GM18507 (cell line): Measurements from ENCODE around the gene WNT8B.
A peak's percentile ranks its signal among the peaks of the same experiment; 100 is the strongest.

Experiments used
- DNase-seq: peaks from one replicate; pipeline ENCODE4 v3.0.0; 2011; ENCODE audit warnings: low read depth; ENCODE audit not compliant: insufficient read length; ENCODE audit errors: extremely low spot score
- FAIRE-seq: peaks from 2 replicates; lab custom pipeline; 2011; peaks lifted over from hg19 to GRCh38; lab: Jason Lieb, UNC

WNT8B gene

DNA sequence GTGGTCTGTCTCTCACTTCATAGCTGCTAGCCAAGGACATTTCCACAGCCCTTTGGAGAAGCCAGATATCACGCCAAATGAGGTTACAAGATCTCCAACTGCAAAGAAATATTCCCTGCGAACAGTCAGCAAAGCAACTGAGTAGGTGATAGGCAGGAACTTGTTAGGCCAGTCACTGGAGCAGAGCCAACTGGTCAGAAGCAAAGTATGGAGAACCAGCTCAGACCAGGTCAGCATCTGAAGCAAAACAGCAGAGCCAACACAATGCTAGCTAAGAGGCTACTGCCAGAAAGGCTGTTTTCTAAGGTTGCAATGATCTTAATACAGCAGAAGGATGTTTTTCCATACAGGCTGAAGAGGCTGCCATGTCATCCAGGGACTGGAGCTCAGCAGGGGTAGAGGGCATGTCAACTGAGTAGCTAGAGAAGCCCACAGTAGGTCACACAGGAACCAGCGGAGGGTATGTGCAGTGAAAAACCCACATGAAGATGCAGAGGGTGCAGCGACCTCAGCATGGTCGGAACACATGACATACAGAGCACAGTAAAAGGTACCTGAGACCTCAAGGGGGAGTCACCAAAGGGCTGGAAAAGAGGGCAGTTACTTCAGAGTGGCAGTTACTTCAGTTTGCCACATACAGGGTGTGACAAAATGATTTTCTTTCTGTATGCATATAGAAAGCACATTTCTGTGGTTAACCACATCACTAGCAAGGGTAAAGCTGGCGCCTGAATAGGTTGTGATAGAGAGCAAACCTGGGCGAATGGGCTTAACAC, 47.9 kb downstream of the WNT8B start:
- no peak for DNase-seq
- no peak for FAIRE-seq

DNA sequence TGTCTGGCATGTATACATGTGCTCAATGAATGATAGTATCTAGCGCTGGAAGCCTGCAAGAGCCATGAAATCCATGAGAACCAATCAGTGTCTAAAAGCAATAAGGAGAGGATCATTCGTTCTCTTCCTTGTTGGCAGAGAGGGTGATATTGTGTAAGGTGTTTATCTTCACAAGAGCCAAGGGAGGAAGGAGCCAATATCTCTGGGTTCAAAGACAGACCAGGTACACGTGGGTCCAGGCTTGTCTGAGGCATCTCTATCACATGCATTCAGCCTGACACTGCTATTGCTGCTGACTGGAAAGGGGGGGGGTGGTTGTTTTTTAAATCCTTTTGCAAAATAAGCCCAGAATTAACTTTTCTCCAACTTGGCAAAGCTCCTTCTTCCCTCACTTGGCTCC, 52.8 kb downstream of the WNT8B start:
- DNase-seq (no peak), FAIRE-seq (no peak)

DNA sequence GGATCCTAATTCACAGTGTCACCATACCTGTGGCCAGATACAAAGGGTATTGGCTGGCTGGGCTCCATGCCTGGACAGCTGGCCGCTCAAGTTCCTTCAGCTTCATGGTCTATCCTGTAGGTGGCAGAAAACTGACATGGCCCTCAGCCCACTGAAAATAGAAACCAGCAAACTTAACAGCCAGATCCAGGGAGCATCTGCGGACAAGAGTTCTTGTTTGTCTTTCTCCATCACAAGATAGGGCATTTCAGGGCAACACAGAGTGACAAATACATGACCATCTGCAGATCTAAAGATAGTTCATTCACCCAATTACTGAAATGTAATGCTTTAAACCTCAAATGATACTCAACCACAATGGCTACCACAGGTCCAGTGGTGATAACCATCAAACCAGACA, 54.0 kb downstream of the WNT8B start:
- FAIRE-seq (no peak), DNase-seq (no peak)

DNA sequence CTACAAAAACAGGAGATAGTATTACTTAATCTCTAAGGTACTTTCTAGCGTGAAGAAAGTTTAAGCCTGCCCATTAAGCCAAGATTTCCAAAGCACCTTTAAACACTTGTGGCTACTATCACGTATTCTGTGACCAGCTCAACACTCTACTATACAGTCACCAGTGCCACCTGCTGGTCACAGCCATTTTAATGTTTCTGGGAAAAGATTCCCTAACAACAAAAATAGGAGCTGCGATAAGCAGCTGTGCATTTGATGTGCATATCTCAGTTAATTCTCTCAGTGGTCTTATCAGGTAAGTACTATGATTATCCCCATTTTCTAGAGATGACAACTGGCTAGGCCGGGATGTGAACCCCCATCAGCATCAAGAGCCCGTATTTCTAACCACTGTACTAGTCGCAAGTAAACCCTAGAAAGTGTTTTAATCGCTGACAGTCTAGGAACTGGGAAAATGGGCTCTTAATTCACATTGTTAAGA, 56.0 kb downstream of the WNT8B start:
- DNase-seq (no peak), FAIRE-seq (peak; percentile 58)

DNA sequence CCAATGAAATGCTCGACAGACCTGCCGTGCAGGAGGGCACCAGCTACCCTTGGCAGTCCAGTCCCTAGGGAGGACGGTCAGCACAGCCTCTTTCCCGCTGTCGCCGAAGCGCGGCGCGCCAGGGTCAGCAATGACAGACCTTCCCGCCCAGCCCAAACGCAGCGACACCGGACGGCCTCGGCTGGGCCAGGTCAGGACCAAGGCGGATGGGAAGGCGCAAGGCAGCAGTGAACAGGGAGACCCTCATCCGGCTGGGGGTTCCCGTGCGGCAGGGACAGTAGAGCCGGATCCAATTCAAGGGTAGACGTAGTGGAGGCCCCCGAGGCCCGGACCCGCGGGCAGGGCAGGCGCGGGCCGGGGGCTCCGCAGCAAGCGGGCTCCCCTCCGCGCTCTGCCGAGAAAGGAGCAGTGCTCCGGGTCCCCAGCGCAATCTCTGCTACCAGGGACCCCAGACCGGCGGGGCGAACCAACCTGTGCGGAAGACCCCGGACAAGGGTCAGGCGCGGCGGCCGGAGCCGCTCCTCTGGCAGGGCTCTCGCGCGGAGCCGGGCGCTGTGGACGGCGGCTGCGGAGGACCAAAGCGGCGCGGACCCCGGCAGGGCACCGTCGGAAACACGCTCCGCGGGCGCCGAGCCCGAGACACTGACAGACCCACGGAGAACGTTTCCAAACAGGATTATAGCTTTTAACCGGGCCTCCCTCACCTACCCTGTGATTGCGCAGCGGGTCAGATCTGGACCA, 56.7 kb downstream of the WNT8B start, which contains the start of gene SEC31B:
TSS of gene SEC31B (minus strand) at position 551 of the 741 bp plus-strand sequence. CDS start 2,909 bp downstream, outside the sequence.
- FAIRE-seq, result no peak

DNA sequence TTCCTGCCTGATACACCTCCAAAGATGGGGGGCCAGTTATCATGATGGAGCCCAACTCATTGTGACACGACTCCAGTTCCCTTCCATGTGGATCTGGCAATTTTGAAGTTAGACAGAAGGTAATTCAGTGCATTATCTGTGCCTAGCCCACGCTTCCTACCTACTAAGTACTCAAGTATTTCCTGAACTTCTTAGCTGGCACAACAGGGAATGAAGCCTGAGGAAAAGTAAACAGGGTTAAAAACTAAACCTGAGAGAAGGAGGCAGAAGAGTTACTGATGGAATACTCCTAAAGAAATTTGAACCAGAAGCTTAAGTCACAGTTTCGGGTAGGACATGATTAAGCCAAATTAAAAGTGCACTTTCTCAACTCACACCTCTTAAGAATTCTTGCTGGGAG, 58.0 kb downstream of the WNT8B start:
- FAIRE-seq, result no peak
- DNase-seq, result no peak

More for the DNA sequence above, 56.7 kb downstream of the WNT8B start, which contains the start of gene SEC31B:
- DNase-seq, result no peak

DNA sequence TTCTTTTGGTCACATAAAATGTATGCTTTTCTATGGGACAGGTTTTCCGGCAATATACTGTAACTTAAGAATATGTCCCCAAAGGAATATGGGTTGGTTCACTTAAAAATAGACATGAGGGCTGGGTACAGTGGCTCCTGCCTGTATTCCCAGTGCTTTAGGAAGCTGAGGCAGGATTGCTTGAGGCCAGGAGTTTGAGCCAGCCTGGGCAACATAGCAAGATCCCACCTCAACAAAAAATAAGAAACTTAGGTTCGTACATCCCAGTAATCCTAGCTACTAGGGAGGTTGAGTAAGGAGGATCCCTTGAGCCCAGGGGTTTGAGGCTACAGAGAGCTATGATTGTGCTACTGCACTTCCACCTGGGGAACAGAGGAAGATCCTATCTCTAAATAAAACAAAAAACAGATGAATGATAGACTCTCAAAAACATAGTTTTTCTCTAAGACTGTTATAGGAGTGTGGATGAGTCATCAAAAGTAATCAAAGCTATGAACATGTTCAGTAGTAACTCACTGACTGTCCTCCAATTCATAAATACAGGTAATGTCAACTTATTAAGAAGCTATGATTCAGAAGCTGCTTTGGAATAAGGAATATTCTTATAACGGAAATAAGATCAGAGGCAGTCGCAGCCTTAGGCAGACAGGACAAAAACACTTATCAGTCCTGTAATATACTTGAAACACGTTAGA, 59.4 kb downstream of the WNT8B start:
- FAIRE-seq (no peak), DNase-seq (no peak)

DNA sequence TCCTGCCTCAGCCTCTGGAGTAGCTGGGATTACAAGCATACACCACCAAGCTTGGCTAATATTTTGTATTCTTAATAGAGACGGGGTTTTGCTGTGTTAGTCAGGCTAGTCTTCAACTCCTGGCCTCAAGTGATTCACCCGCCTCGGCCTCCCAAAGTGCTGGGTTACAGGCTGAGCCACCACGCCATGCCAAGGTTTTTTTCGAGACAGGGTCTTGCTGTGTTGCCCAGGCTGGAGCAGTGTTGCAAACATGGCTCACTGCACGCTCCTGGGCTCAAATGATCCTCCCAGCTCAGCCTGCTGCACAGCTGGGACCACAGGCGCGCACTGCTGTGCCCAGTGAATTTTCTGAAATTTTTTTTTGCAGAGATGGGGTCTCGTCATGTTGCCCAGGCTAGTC, 60.1 kb downstream of the WNT8B start:
- no peak for FAIRE-seq

DNA sequence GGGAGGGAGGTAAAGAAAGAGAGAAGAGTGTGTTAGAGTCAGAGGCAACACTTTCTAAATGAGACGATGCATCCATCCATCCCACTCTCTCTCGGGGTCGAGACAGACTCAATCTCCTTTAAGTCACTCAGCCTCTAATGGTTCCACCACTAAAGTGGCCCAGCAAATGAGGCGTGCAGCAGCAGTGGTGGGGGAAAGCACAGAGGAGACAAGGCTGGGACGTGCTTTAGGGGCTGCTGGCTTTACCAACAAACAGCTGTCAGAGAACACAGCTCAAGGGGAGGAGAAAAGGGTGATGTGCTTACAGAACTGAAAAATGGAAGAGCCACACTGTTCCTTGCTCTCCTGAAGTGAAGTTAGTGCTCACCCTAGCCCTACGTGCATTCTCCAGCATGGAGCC, 61.4 kb downstream of the WNT8B start:
- DNase-seq (no peak), FAIRE-seq (no peak)

More for the DNA sequence above, 60.1 kb downstream of the WNT8B start:
- no peak for DNase-seq

DNA sequence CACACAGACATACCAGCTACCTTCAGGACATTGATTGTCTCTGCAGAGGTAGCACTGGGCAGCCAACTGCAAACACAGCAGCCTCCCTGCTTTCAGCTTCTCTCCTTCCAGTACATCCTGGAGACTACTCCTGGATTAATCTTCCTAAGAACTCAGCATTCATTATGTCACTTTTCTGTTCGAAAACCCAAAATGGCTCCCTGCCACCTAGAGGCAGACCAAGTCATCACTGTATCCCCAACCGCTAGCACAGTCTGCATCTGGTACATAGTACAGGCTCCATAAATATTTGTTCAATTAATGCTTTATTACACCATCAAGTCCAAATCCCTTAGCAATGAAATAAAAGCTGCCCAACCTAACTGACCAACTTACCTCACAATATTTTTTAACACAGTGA, 61.8 kb downstream of the WNT8B start:
- no peak for FAIRE-seq

DNA sequence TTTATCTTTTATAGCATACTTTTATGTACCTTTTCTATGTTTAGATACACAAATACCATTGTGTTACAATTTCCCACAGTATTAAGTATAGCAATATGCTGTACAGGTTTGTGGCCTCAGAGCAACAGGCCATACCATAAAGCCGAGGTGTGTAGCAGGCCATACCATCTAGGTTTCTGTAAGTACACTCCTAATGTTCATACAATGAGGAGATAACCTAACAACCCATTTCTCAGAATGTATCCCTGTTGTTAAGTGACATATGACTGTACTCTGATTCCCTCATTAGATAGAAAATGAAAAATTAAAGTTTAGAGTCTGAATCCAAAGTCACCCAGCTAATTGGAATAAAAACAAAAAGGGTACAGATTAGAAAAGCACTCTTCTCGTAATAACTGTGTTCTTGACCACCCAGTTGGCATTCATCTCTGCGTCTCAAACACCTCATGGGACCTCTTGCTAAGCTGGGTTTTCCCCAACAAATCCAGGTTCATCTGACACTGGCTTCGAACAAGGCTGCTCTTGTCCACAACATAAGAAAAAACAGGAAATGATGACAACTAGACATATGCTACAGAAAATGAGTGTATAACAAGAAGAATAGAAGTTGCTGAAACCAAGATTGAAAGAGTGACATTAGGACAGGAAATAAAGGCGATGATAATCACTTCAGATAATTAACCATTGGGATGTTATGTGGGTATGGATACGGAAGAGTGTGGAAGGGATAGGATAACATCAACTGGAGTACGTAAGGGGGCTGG, 65.5 kb downstream of the WNT8B start:
- no peak for DNase-seq
- peak; percentile 57 for FAIRE-seq

More for the DNA sequence above, 61.8 kb downstream of the WNT8B start:
- DNase-seq, result no peak

DNA sequence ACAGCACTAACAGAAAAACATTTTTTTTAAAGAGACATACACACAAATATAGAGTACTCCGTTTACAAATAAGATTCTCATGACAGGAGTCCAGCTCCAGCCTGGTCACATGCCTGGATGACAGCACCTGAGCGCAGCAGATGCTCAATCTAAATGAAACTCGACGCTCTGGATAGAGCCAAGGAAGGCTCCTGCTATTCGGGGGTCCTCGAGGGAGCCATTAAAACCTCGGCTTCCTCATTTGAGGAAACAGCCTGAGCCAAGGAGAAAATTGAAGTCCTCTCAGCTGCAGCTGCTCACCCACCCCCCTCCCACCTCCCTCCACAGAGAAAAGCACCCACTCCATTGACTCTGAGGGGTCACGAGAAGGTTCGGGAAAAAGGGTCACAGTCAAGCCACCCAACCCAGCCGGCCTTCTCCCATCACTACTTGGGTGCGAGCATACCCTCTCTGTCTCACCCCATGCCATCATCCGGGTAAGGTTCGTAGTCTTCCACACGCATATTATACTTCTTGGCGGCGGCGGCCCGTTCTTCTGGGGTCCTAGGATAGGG, 66.2 kb downstream of the WNT8B start:
- FAIRE-seq (peak; percentile 5), DNase-seq (no peak)

DNA sequence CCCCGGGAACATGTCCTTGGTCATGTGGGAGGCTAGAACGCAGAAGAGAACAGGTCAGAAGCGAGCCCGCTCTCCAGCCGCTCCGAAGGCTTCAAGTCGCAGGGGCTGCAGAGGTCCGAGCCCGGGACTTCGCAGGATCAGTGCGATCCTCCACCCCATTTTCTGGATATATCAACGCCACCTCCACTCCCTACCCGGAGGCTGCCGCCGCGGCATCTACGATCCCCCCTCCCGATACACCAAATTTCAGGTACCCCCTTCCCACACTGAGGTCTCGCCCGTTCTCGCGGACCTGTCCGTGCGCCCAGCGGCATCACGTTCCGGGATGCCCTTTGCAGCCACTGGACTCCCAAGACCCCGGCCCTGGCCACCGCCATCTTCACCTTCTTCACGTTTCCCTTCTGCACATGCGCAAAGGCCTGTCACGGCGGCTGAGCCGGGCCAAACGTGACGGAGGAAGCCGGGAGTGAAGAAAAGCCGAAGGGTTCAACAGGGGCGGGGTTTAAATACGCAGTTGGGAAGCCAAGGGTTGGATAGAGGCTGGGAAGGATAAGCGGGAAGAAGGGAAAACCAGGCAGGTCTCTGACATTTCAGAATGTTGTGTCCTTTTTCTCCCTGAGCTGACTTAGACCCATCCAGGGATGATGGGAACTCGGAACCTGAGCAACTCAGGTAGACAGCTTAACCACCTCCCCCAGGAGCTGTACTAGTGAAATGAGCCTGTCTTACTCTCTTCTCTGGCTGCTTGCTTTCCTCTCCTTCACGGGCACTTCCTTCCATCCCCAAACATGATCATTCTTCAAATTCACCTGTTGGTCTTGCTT, 66.9 kb downstream of the WNT8B start, which contains the start of gene NDUFB8:
TSS of gene NDUFB8 (minus strand) at position 397 of the 824 bp plus-strand sequence. CDS start at position 377, 20 bp downstream.
- DNase-seq, result peak; percentile 74
- FAIRE-seq, result peak; percentile 92

DNA sequence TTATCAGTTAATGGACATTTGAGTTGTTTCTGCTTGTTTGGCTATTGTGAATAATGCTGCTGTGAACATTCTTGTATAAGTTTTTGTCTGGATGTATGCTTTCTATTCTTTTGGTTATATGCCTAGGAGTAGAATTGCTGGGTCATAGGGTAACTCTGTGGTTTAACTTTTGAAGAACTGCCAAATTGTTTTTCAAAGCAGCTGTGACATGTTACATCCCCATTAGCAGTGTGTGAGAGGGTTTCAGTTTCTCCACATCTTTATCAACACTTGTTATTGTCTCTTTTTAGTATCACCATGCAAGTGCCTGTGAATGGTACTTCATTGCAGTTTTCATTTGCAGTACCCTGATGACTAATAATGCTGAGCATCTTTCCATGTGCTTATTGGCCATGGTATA, 69.0 kb downstream of the WNT8B start:
- no peak for FAIRE-seq

More for the DNA sequence above, 69.0 kb downstream of the WNT8B start:
- DNase-seq, result no peak
